Measurements from ENCODE around the gene GPR156. TPM values are rescaled to one million over a fixed set of nuclear protein-coding genes. Genes with fewer than 3 reads are reported as not detected.

The GPR156 gene
- polyA plus RNA-seq, 1 donor from 2014 or later, result 0.22 TPM

- no peak for TF ChIP-seq CTCF (IDR thresholded peaks at IDR 0.05; ENCODE audit: poor library complexity, severe bottlenecking)
Observed at GRCh38 chr3:120125992-120126391, 159.0 kb downstream of the GPR156 start (continued).

GRCh38 chr3:120119846-120120510 lies 165.0 kb downstream of the GPR156 start:
- Histone ChIP-seq H3K4me3 (ENCODE audit: low read length) (no peak overlapping the region), H3K27ac (ENCODE audit: low read length) (no peak overlapping the region), H3K9ac (ENCODE audit: low read length) (no peak overlapping the region), H2AFZ (ENCODE audit: low read depth, low read length) (no peak overlapping the region), H3K9me3 (ENCODE audit: low read length) (no peaks in the 10 kb centered on the region), H3K36me3 (ENCODE audit: insufficient read depth, low read length) (no peaks in the 10 kb centered on the region), H3K79me2 (replicated peaks; ENCODE audit: insufficient read depth, low read length) (no peaks in the 10 kb centered on the region), H4K20me1 (ENCODE audit: insufficient read depth) (no peaks in the 10 kb centered on the region), H3K4me2 (ENCODE audit: low read length) (no peak overlapping the region), H3K27me3 (ENCODE audit: insufficient read depth, low read depth, low read length) (no peaks in the 10 kb centered on the region), H3F3A (ENCODE audit: insufficient read depth, low read length, poor library complexity, severe bottlenecking) (no peaks in the 10 kb centered on the region), H3K9me2 (ENCODE audit: insufficient read depth, low read length) (no peaks in the 10 kb centered on the region)
- no peak for TF ChIP-seq MXI1 (conservative IDR thresholded peaks at IDR 0.05; ENCODE audit: poor library complexity, severe bottlenecking)
- no peak for TF ChIP-seq CTCF (IDR thresholded peaks at IDR 0.05; ENCODE audit: poor library complexity, severe bottlenecking)
- no peak for TF ChIP-seq TAF1 (IDR thresholded peaks at IDR 0.05; ENCODE audit: low read depth)
- no peak for TF ChIP-seq POLR2AphosphoS5 (IDR thresholded peaks at IDR 0.05)
- no peak for TF ChIP-seq REST (IDR thresholded peaks at IDR 0.05; ENCODE audit: borderline replicate concordance)
- TF ChIP-seq RAD21 (conservative IDR thresholded peaks at IDR 0.05), result no peak
- no peak for TF ChIP-seq SMC3 (conservative IDR thresholded peaks at IDR 0.05; ENCODE audit: poor library complexity)
- TF ChIP-seq EZH2 (IDR thresholded peaks at IDR 0.05; ENCODE audit: borderline replicate concordance, insufficient read depth, low read length, poor library complexity, severe bottlenecking), result no peak
- no peak for TF ChIP-seq EP300 (conservative IDR thresholded peaks at IDR 0.05; ENCODE audit: poor library complexity, severe bottlenecking)

Small RNAs within 50 kb of the gene (small RNA-seq; reads per million reads assigned to genes)
- gene RF00019, result 0 to 1.2 (median 0) reads per million in 3 experiments
- 0 reads per million in 3 experiments for gene RN7SL397P

Other genes with a start within 250 kb of the GPR156 start
- gene GSK3B, start 190.8 kb downstream of the GPR156 start, polyA plus RNA-seq, result 48.5 and 52.9 TPM in 2 replicates
- 7.8 and 8.1 TPM in 2 replicates for gene LRRC58, start 64.1 kb upstream of the GPR156 start, polyA plus RNA-seq
- gene FSTL1, start 165.8 kb upstream of the GPR156 start, polyA plus RNA-seq, result 7.6 and 12.3 TPM in 2 replicates